GM18502 (cell line): ENCODE results near the gene ITGAE.
"Not testable (repeated sequence)": the region's sequence is repeated elsewhere in the genome, so short reads cannot be mapped to it uniquely, and the experiment has no call there.

Experiments
- ATAC-seq: cut with Tn5 transposase; IDR thresholded peaks from one replicate; pipeline ENCODE4 v1.9.1; 2021; ENCODE audit warnings: mild to moderate bottlenecking; ENCODE audit not compliant: unreplicated experiment, poor library complexity

Gene ITGAE

DNA sequence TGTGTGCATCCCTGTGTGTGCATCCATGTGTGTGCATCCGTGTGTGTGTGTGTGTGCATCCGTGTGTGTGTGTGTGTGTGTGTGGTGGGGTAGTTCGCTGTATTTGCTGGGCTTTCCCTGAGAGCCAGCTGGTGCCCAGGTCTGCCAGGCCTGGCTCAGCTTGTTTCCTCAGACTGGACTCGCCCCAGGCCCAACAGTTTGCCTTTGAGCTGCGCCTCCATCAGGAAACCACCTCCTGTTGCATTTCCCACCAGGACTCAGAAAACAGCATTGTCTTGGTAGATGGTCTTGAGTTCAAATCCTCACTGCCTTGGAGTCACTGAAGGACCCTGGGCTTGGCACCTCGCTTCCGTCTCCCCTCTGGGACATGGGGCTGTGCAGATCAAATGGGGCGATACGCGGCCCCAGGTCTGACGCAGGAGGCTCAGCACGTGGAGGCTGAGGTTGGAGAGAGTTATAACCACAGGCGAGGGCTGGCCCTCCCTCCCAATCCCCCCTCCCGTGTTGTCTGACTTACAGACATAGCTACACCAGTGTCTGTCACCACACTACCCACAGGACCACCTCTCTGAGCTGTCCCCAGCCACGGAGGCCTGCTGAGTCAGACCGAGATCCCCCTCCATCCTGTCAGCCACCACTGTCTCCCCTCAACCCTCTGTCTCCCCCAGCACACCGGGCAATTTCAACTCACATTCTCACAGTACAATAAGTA, 4.7 kb downstream of the ITGAE start:
- ATAC-seq: peak; percentile 80

DNA sequence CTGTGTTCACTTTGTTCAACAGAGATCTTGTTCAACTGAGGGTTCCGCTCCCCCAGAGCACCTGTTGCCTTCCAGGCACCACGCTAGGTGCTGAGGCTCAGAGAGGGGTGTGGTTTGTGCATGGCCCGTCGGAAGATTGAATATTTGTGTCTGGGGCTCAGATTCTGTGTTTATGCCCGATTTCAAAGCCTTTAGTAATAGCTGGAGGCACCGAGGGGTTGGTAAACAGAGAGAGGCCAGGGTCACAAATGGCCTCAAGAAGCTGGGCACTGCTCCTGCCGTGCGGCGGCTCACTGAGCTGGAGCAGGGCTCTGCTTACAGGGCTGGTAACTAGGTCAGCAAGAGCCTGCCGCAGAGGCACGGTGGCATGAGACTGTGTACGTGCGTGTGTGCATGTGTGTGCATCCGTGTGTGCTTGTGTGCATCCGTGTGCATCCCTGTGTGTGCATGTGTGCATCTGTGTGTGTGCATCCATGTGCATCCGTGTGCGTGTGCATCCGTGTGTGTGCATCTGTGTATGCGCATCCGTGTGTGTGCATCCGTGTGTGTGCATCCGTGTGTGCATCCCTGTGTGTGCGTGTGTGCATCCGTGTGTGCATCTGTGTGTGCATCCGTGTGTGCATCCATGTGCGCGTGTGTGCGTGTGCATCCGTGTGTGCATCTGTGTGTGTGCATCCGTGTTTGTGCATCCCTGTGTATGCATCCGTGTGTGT, 5.4 kb downstream of the ITGAE start:
- ATAC-seq: no peak

DNA sequence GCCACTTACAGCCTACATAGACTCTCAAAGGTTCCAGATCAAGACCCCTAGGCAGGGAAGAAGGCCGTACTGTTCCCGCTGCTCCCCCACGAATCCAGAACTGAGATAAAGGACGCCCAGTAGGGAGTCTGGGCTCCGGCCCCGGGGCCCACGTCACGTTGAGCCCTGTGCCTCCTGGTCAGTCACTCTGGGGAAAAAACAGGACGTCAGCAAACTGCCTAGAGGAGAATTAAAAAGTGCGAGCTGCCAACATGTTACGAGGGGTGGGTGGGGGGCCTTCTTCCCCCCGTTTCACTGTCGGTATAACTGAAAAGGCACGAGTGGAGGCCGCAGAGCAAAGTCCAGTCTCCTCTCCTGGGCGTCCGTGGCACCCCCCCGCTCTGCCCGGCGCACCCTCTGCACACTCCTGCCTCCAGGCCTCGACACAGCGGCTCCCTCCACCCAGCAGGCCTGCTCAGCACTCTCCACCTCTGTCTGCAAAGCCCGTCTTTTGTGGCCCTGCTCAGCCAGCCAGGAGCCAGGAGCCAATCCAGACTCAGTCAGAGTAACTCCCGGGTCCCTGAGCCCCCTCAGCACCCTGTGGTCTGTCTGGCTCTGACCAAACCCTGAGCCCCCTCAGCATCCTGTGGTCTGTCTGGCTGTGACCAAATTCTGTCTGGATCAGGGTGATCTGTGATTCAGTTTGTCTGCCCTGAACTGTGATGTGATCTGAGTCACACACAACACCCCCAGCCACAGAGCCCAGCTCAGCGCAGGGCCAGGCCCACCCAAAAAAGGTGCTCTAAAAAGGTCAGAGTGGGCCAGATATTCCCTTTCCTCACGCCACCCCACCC, 6.2 kb downstream of the ITGAE start:
- ATAC-seq: no peak

DNA sequence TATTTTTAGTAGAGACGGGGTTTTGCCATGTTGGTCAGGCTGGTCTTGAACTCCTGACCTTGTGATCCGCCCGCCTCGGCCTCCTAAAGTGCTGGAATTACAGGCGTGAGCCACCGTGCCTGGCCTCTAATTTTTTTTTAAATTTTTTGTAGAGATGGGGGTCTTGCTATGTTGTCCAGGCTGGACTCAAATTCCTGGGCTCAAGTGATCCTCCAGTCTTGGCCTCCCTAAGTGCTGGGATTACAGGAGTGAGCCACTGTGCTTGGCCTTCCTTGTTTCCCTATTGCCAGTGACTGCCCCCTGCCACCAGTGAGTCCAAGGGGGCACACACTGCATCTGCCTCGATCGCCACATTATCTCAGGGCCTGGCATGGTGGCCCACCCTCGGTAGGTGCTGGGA, 6.8 kb downstream of the ITGAE start:
- not testable (repeated sequence) for ATAC-seq

DNA sequence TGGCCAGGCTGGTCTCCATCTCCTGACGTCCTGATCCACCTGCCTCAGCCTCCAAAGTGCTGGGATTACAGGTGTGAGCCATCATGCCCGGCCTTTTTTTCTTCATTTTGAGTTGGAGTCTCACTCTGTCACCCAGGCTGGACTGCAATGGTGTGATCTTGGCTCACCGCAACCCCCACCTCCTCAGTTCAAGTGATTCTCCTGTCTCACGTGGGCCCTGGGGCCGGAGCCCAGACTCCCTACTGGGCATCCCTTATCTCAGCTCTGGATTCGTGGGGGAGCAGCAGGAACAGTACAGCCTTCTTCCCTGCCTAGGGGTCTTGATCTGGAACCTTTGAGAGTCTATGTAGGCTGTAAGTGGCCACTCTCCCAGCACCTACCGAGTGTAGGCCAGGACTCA, 7.7 kb downstream of the ITGAE start:
- not testable (repeated sequence) for ATAC-seq

DNA sequence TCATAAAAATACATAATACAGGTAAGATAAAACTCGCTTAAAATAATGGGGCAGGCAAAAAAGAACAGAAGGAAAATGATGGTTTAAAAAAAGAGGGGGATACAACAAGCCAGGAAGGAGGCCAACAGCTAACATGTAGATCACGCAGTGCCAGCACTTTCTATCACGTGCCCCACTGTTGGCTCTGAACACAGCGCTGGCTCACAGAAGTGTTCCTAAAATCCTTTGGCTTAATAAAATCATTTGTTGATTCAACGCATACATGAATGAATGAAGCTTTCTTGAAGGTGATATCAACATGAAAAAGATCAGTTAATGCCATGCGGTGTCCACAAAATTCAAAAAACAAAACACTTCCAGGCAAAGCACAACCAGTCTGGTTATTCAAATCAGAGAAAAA, 8.5 kb downstream of the ITGAE start:
- ATAC-seq: no peak

DNA sequence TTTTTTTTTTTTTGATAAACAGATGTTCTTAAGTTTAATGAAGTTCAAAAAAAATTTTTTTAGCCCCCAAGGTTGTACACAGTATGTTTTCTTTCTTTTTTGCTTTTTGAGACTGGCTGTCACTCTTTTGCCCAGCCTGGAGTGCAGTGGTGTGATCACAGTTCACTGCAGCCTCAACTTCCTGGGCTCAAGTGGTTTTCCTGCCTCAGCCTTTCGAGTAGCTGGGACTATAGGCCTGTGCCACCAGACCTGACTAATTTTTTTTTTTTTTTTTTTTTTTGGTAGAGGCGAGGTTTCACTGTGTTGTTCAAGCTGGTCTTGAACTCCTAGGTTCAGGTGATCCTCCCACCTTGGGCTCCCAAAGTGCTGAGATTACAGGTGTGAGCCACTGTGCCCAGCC, 12.8 kb downstream of the ITGAE start:
- no peak for ATAC-seq

DNA sequence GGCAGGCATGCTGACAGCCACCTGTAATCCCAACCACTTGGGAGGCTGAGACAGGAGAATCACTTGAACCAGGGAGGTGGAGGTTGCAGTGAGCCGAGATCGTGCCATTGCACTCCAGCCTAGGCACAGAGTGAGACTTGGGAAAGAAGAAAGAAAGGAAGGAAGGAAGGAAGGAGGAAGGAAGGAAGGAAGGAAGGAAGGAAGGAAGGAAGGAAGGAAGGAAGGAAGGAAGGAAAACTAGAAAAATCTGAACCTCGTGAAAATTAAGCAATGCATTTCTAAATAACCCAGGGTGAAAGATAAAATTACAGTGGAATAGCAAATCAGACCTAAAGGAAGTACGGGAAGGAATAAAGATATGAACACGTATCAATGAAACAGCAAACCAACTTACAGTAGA, 15.7 kb downstream of the ITGAE start:
- not testable (repeated sequence) for ATAC-seq

DNA sequence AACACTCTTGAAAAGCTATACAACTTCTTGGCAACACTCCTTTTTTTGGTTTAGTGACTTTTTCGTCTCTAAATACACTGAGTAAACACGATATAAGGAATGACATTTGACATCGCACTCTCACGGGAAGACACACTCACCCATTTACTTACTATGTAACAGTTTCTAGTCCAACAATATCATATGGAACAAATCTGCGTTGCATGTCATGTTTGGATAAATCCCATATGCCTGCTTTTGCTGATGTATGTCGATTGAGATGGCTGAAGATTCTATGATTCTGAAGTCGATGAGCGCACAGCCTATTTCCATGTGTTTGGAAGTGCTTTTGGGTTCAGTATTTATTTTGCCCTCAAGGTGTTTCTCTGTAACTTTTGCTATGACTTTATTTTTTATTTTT, 18.2 kb downstream of the ITGAE start:
- no peak for ATAC-seq

DNA sequence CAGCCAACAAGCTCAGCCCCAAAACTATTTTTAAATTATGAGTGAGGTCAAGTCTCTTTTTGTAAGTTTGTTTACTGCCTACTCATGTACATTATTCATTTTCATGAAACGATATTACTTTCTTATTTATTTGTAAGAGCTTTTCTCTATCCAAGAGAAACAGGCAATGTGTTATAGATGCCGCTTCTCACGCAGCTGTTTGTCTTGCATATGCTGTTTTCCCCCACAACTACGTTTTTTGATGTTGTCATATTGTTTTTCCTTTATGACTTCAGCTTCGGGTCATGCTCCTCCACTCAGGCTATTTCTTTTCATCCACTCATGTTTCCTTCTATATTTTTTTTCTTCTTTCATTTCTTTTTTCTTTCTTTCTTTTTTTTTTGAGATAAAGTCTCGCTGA, 20.0 kb downstream of the ITGAE start:
- ATAC-seq: no peak

DNA sequence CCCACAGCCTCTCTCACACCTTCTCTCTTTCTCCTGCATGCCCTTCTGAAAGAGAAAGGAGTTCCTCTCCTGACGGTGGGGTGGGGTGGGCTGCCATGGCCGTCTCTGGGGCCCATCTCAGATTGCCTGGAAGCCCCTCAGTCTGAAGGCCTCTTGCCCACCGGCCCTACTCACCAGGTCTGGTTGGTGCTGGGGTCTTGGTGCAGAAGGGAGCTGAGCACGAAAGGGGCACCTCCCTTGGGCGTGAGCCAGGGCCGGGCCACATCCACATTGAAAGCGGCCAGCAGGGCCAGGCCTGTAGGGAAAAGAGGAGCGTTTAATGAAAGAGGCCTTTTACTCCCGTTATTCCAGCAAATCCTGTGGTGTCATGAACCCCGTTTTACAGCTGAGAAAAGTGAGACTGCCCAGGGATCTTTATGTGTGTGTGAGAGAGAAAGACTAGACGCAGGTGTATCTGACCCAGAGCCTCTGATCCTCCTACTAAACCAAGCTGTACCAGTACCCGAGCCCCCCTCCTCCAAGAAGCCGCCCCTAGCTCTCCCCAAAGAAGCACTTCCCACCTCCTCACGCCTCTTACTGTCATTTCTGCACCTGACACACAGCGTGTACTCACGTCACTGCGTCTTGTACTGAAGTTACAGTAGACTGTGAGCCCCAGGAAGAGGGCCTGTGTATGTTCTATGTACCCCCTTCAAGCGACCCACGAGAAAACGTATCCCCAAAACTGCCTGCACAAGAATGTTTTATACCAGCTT, 23.4 kb downstream of the ITGAE start:
- no peak for ATAC-seq

DNA sequence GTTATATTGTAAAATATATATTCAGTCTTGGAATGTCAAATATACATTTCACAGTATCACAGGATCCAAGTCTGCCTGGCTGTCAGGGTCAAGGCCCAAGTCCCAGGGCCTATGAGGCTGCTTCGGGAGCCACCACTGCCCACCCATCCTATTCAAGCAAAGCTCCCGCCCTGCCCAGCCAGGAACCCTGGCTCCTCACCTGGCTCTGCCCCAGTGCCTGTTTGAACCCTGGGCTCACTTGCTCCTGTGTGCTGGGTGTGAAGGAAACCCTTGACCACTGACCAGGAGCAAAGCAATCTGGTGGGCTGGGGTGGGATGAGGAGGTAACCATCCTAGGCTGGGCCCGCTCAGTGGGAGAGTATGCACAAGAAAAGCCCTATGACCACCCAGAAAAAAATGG, 27.0 kb downstream of the ITGAE start:
- no peak for ATAC-seq

DNA sequence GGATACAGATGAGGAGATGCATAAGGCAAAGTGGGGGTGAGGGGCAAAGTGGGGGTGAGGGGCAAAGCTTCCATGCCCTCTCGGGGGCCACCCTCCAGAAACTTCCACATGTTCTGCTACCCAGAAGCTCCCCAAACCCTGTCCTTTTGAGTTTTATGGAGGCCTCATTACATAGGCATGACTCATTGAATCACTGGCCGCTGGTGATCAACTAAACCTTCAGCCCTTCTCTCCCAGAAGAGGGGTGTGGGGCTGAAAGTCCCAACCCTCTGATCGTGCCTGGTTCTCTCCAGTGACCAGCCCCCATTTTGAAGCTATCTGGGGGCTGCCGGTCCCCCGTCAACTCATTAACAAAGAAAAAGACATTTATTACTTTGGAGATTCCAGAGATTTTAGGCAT, 27.5 kb downstream of the ITGAE start:
- ATAC-seq: no peak

DNA sequence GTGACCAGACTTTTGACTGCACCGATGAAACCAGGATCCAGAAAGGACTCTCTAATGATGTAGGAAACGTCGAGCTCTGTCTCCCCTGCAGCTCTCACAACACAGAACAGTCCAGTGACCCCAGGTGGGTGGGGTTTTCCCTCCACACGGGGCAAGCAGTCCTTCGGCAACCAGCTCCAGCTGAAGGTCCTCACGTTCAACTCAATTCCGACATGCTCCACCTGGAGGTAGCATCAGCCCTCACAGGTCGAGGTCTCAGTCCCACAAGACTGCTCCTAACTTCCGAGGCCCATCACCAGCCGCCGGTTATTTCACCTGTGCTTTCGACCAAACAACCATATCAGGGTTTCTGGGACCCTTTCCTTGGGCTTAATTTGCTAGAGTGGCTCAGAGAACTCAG, 28.2 kb downstream of the ITGAE start:
- ATAC-seq: no peak

DNA sequence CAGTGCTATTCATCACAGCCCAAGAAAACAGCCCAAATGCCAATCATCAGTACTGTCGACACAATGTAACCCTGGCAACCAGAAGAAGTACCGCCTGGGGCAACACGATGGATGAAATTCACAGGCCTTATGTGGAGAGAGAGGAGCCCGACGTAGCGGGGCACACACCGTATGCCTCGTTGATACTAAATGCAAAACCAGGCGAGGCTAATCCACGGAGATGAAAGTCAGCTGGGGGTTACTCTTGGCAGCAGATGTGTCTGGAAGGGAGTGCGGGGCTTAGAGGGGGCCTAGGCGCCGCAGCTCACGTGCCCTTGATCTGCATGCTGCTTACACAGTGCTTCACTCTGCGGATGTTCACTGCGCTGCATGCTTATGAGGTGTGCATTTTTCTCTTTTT, 29.8 kb downstream of the ITGAE start:
- no peak for ATAC-seq

DNA sequence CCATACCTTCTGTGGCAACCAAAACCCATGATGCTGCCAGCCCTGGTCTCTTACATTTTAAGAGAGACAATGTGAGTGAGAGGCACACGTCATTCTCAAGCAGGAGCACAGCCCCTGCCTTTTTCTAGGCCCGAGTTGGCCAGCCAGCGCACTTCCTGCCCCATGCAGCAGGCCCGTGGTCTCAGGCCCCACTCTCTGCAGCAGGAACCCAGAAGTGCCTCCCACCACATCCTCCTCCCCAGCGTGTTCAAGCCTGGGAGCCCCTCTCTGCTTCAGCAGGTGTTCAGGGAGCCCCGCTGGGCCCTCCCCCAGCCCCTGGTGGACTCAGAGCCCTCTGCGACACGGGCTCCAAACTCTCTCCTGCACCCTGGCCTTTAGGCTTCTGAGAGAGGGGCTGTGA, 30.5 kb downstream of the ITGAE start:
- ATAC-seq: no peak

DNA sequence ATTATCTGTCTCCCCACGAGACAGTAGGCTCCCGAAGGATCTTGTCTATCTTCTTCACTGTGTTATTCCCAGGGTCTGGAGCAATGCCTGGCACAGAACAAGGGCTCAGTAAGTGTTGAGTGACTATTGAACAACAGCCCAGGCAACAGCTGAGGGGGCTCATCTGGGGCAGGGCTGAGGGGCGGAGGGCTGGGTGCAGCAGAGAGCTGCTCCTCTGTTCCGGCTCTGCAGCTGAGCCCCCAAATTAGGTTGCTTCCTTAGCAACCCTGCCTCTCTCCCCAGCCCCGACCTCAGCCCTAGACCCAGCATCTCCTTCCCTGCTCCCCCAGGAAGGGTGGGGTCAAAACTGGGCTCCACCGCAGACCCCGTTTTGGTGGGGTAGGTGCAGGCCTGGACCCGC, 32.2 kb downstream of the ITGAE start:
- no peak for ATAC-seq

DNA sequence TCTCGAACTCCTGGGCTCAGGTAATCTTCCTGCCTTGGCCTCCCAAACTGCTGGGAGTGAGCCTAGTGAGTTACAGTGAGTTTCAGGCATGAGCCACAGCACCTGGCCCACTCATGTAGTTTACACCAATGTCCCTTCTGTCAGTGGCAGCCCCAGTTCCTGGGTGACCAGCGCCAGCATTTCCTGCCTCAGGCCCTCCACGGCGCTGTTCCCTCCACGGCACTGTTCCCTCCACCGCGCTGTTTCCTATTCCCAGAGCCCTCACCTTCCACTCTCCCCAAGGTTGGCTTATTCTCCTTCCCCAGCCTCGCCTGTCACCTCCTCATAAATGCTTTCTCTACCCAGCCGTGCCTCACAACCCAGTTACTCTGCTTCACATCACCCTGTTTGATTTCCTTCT, 32.6 kb downstream of the ITGAE start:
- no peak for ATAC-seq

DNA sequence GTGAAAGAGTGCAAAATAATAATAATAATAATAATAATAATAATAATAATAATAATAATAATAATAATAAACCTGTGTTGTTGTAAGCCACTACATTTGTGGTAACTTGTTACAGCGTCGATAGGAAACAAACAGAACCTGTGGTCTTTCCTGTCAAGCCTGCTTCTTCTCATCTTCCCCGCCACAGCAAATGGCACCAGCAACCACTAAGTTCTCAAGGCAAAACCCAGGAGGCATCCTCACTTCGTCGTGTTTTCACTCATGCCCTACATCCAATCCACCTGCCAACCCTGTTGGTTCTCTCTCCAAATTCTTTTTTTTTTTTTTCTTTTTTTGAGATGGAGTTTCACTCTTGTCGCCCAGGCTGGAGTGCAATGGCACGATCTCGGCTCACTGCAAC, 34.2 kb downstream of the ITGAE start:
- ATAC-seq: no peak

DNA sequence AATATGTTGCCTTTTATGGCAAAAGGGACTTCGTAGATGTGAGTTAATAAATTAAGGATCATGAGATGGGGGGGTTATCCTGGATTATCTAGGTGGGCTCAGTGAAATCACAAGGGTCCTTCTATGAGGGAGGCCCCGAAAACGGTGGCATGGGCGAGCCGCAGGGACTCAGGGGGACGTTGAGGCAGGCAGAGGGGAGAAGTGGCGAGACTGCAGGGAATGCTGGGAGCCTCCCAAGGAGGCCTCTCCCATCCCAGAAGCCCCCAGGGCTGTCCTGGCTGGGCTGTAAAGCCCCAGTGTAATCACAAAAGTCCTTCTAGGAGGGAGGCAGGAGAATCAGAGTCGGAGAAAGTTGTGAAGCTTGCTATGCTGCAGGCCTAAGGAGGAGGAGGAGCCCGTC, 35.0 kb downstream of the ITGAE start:
- ATAC-seq: no peak

DNA sequence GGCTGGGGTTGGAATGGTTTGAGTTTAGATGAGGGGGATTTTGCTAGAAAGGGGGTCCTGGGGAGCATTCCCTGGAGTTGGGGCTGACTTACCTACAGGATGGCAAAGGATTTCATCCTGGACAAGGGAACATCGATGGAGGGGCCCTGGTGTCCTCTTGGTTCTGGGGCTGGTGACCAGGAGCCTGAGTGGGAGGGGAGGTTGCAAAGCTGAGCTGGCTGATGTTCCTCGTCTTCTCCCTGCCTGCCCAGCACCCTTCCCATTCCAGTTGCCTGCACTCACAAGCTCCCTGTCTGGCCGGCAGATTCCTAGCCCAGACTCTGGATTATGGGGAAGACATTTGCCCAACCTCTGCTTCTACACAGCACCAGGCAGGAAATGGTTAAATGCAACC, 37.2 kb downstream of the ITGAE start:
- ATAC-seq: no peak
